HUES48 (cell line): ENCODE measurements around the gene SIX1.

Source experiments
- H3K27ac ChIP-seq: one replicate; pipeline ENCODE4 v1.7.0; 2013; ENCODE audit warnings: low read depth, low read length, inconsistent platforms
- H3K27me3 ChIP-seq: 2 replicates; pipeline ENCODE4 v1.6.1; 2013; ENCODE audit warnings: mild to moderate bottlenecking, low read length; ENCODE audit not compliant: control insufficient read depth, insufficient read depth
- H3K36me3 ChIP-seq: 2 replicates; pipeline ENCODE4 v1.6.1; 2013; ENCODE audit warnings: low read length; ENCODE audit not compliant: control insufficient read depth, insufficient read depth
- H3K4me1 ChIP-seq: 2 replicates; pipeline ENCODE4 v1.6.1; 2013; ENCODE audit warnings: mild to moderate bottlenecking, low read length; ENCODE audit not compliant: control insufficient read depth, insufficient read depth
- H3K4me3 ChIP-seq: 2 replicates; pipeline ENCODE4 v1.5.1; 2013; ENCODE audit warnings: mild to moderate bottlenecking, low read depth, low read length
- H3K9ac ChIP-seq: 2 replicates; pipeline ENCODE4 v1.6.1; 2013; ENCODE audit warnings: mild to moderate bottlenecking, low read depth, low read length, moderate library complexity
- H3K9me3 ChIP-seq: 2 replicates; pipeline ENCODE4 v1.6.1; 2013; ENCODE audit warnings: low read length; ENCODE audit not compliant: control insufficient read depth, insufficient read depth

Gene SIX1

DNA sequence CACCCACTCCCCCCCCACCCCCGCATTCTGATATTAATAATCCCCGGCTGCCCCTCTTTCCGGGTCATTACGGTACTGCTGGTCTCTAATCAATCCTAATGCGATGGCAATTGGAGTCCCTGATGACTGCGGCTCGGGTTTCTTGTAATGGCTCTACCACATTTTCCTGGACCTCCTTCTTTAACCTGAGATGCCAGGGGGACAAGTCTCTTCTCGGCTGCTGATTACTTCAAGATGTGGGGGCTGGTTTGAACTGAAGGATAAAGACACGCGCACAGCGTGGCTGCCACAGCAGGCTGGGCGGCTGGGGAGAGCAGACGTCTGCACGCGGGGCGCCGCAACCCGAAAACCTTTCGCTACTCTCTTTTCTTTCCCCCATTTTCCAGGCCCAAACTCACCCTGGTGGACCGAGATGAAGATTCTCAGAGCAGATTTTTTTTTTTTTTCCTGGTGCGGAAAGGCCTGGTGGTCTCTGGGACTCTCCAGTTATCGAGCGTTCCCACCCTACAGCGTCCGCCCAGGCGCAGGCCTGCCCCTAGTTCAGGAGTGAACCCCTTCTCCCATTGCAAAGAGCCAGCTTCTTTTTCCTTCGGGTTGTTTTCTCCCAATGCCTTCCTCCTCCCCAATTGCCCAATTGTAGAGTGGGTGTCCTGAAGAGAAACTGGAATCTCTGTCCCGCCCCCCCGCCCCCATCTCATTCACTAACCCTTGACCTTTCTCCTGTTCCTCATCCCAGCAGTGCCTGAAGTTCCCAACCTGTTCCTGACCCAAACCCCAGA lies 6.0 kb upstream of the SIX1 start:
- H3K36me3 ChIP-seq: no peaks in the 10 kb centered on the region
- peaks cover 63% of the 10 kb centered on the region for H3K4me1 ChIP-seq
- H3K27ac ChIP-seq: no peak overlapping the region
- peak overlapping the region; percentile 74 for H3K4me3 ChIP-seq
- no peak overlapping the region for H3K9ac ChIP-seq
- no peaks in the 10 kb centered on the region for H3K9me3 ChIP-seq
- H3K27me3 ChIP-seq: peaks cover 99% of the 10 kb centered on the region

- Histone ChIP-seq H3K4me1 (peaks cover 69% of the 10 kb centered on the region), H3K27ac (no peak overlapping the region), H3K9ac (no peak overlapping the region), H3K9me3 (no peaks in the 10 kb centered on the region), H3K36me3 (no peaks in the 10 kb centered on the region), H3K4me3 (no peak overlapping the region), H3K27me3 (peaks cover 100% of the 10 kb centered on the region)
Observed at GRCh38 chr14:60654334-60654821, 5.1 kb upstream of the SIX1 start.

GRCh38 chr14:60653701-60654161 lies 4.5 kb upstream of the SIX1 start:
- Histone ChIP-seq H3K36me3 (no peaks in the 10 kb centered on the region), H3K9me3 (no peaks in the 10 kb centered on the region), H3K27ac (no peak overlapping the region), H3K4me3 (peak overlapping the region; percentile 44), H3K4me1 (peaks cover 67% of the 10 kb centered on the region), H3K9ac (no peak overlapping the region), H3K27me3 (peaks cover 100% of the 10 kb centered on the region)

- Histone ChIP-seq H3K4me1 (peaks cover 65% of the 10 kb centered on the region), H3K27me3 (peaks cover 100% of the 10 kb centered on the region), H3K9ac (no peak overlapping the region), H3K36me3 (no peaks in the 10 kb centered on the region), H3K9me3 (no peaks in the 10 kb centered on the region), H3K27ac (no peak overlapping the region), H3K4me3 (peak overlapping the region; percentile 44)
Observed at GRCh38 chr14:60652674-60653651, 3.7 kb upstream of the SIX1 start.

- H3K4me3 ChIP-seq: peak overlapping the region; percentile 14; the same call in 1 of the 2 replicates
Observed at GRCh38 chr14:60651796-60652673, 2.8 kb upstream of the SIX1 start.

DNA sequence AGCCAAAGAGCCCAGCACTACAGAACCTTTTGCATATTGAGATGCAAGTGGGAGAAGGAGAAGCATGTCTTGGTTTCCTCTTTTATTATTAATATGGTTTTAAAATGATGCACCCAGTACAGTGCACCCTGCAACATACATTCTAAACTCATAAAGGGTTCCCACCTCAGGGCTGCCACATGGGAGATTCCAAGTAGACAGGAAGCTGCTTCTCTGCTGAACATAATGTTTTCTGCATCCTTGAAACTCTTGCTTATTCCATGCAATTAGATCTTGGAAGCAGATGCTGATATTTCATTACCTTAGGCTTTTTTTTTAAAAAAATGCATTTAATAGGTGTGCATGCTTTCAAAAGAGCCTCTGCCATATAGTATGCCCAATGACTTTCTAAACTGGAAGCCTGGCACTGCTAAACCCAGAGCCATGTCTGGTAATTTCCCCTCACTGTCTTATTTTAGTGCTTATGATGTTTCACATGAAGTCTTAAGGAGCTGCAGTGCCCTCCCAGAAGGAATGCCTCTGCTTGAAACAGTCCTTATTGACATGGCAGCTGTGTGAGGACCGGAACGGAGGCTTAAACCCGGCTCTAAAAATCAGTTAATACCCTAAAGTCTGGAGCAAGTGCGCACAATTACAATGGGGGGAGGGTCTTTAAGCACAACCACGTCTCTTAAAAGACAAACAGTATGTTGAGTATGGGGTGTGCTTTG lies 2.0 kb upstream of the SIX1 start:
- Histone ChIP-seq H3K4me3 (no peak overlapping the region), H3K4me1 (peaks cover 72% of the 10 kb centered on the region), H3K9me3 (no peaks in the 10 kb centered on the region), H3K36me3 (no peaks in the 10 kb centered on the region), H3K9ac (no peak overlapping the region), H3K27me3 (peaks cover 100% of the 10 kb centered on the region), H3K27ac (no peak overlapping the region)

More at GRCh38 chr14:60651796-60652673, 2.8 kb upstream of the SIX1 start:
- H3K9ac ChIP-seq: no peak overlapping the region
- H3K27ac ChIP-seq: no peak overlapping the region
- no peaks in the 10 kb centered on the region for H3K36me3 ChIP-seq
- peaks cover 72% of the 10 kb centered on the region for H3K4me1 ChIP-seq
- H3K9me3 ChIP-seq: no peaks in the 10 kb centered on the region
- H3K27me3 ChIP-seq: peaks cover 100% of the 10 kb centered on the region

GRCh38 chr14:60650373-60650961 lies 1.2 kb upstream of the SIX1 start:
- H3K27ac ChIP-seq: no peak overlapping the region
- H3K4me1 ChIP-seq: peaks cover 75% of the 10 kb centered on the region
- peak overlapping the region; percentile 53 for H3K4me3 ChIP-seq
- H3K9me3 ChIP-seq: no peaks in the 10 kb centered on the region
- no peaks in the 10 kb centered on the region for H3K36me3 ChIP-seq
- H3K9ac ChIP-seq: no peak overlapping the region
- peaks cover 100% of the 10 kb centered on the region for H3K27me3 ChIP-seq

GRCh38 chr14:60649875-60650372 lies 647 bp upstream of the SIX1 start:
- Histone ChIP-seq H3K9me3 (no peaks in the 10 kb centered on the region), H3K27me3 (peaks cover 100% of the 10 kb centered on the region), H3K9ac (no peak overlapping the region), H3K36me3 (no peaks in the 10 kb centered on the region), H3K27ac (no peak overlapping the region), H3K4me1 (peaks cover 75% of the 10 kb centered on the region), H3K4me3 (peak overlapping the region; percentile 53)

DNA sequence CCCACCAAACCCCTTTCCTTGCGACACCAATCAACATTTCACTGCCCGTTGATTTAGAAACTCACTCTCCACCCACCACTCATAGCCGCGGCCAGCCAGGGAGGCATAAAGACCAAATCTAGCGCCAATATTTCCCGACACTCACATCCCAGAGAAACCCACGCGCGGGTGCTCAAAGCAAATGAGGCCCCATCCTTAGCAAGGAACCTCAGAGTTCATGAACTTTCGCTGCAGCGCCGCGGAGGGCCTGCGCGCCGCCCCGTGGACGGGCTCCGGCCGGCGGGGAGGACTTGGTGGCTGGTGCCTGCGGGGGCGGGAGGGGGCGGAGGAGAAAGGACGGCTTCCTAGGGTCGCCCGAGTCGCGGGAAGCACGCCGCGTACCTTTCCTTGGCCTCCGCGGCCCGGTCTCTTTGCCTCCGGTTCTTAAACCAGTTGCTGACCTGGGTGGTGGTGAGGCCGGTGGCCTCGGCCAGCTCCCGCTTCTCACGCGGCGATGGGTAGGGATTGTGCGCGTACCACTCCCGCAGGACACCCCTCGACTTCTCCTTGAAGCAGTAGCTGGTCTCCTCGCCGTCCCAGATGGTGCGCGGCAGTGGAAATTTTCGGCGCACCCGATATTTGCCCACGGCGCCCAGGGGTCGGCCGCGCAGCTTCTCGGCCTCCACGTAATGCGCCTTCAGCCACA lies 886 bp downstream of the SIX1 start:
- Histone ChIP-seq H3K4me1 (peaks cover 77% of the 10 kb centered on the region), H3K27ac (no peak overlapping the region), H3K36me3 (no peaks in the 10 kb centered on the region), H3K27me3 (peaks cover 100% of the 10 kb centered on the region), H3K4me3 (peak overlapping the region; percentile 53), H3K9me3 (no peaks in the 10 kb centered on the region), H3K9ac (no peak overlapping the region)
